GM21515 (cell line): Measurements from ENCODE around the gene SDR39U1.
A peak's percentile ranks its signal among the peaks of the same experiment; 100 is the strongest.
"Not testable (repeated sequence)": the region's sequence is repeated elsewhere in the genome, so short reads cannot be mapped to it uniquely, and the experiment has no call there.

Experiments used
- ATAC-seq: cut with Tn5 transposase; IDR thresholded peaks from one replicate; pipeline ENCODE4 v1.9.1; 2021; ENCODE audit not compliant: unreplicated experiment

Gene SDR39U1

GRCh38 chr14:24442240-24443052 is at the start of gene SDR39U1:
SDR39U1 (minus strand) TSS chr14:24442776; CDS start chr14:24442769, 7 bp downstream.
- ATAC-seq: peak; percentile 88

DNA sequence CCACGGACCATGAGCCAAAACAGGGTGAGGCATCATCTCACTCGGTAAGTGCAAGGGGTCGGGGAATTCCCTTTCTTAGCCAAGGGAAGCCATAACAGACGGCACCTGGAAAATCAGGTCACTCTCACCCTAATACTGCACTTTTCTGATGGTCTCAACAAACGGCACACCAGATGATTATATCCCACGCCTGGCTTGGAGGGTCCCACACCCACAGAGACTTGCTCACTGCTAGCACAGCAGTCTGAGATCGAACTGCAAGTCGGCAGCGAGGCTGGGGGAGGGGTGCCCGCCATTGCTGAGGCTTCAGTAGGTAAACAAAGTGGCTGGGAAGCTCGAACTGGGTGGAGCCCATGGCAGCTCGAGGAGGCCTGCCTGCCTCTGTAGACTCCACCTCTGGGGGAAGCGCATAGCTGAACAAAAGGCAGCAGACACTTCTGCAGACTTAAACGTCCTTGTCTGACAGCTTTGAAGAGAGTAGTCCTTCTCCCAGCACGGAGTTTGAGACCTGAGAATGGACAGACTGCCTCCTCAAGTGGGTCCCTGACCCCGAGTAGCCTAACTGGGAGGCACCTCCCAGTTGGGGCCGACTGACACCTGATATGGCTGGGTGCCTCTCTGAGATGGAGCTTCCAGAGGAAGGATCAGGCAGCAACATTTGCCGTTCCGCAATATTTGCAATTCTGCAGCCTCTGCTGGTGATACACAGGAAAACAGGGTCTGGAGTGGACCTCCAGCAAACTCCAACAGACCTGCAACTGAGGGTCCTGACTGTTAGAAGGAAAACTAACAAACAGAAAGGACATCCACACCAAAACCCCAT is 49.2 kb upstream of the SDR39U1 start:
- ATAC-seq: not testable (repeated sequence)

DNA sequence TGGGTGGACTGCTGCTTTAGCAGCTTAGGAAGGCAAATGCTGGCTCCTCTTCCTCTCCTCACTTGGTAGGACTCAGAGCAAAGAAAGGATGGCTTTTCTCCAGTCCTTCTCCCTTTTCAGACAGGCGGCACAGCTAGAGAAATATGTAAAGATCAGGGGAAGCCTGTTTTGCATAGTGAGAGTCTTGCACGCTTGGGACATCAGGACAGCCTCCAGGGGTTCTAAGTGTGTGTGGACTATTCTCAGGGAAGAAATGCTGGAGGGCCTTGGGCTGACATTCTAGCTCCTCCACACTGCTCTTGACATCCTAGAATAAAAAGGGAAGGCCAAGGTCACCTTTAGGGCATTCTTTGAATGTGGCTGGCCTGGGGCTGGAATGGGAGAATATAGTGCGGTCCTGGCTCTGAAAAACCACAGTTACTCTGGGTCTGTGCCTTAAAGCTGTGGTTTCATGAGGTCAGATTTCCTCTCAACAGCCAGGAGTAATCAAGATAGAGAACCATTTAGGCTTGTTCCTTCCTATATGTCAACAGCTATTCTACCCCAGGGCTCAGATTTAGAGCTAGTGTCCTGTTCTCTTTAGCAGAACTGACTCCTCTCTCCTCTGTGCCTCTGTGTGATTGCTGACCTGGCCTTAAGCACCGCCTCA is 41.2 kb upstream of the SDR39U1 start:
- no peak for ATAC-seq

DNA sequence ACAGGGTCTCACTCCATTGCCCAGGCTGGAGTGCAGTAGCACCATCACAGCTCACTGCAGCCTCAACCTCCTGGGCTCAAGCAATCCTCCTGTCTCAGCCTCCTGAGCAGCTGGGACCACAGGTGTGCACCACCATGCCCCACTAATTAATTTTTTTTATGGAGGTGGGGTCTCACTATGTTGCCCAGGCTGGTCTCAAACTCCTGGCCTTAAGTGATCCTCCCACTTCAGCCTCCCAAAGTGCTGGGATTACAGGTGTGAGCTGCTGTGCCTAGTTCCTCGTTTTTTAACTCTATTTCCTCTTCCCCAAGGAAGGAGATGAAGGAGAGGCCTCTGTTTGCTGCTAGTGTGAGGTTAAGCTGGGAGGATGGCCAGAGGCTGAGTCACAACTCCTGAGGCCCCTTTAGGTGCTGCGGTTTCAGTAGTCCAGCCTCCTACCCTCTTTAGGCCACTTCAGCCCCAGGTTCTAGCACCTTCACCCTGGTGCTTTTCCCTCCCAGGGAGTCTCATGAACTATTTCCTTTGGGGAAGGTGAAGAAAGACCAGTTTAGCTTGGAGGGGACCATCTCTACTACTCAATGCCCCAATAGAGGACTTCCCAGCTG is 40.2 kb upstream of the SDR39U1 start:
- not testable (repeated sequence) for ATAC-seq

GRCh38 chr14:24481622-24482324 is 39.2 kb upstream of the SDR39U1 start:
- no peak for ATAC-seq

GRCh38 chr14:24479999-24480398 is 37.4 kb upstream of the SDR39U1 start:
- not testable (repeated sequence) for ATAC-seq

- ATAC-seq: no peak
Observed at GRCh38 chr14:24475261-24475660, 32.7 kb upstream of the SDR39U1 start.

DNA sequence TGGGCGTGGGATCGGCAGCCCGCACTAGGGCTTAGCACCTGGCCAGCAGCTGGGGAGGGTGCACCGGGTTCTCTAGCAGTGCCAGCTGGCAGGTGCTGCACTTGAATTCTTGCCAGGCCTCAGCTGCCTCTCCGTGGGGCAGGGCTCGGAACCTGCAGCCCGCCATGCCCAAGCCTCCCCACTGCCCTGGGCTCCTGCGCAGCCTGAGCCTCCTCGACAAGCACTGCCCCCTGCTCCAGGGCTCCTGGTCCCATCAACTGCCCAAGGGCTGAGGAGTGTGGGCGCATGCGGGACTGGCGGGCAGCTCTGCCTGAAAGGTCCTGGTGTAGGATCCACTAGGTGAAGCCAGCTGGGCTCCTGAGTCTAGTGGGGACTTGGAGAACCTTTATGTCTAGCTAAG is 30.6 kb upstream of the SDR39U1 start:
- no peak for ATAC-seq

DNA sequence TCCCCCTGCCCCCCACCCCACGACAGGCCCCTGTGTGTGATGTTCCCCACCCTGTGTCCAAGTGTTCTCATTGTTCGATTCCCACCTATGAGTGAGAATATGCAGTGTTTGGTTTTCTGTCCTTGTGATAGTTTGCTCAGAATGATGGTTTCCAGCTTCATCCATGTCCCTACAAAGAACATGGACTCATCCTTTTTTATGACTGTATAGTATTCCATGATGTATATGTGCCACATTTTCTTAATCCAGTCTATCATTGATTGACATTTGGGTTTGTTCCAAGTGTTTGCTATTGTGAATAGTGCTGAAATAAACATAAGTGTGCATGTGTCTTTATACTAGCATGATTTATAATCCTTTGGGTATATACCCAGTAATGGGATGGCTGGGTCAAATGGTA is 27.9 kb upstream of the SDR39U1 start:
- ATAC-seq: not testable (repeated sequence)

- no peak for ATAC-seq
Observed at GRCh38 chr14:24465805-24466204, 23.2 kb upstream of the SDR39U1 start.

DNA sequence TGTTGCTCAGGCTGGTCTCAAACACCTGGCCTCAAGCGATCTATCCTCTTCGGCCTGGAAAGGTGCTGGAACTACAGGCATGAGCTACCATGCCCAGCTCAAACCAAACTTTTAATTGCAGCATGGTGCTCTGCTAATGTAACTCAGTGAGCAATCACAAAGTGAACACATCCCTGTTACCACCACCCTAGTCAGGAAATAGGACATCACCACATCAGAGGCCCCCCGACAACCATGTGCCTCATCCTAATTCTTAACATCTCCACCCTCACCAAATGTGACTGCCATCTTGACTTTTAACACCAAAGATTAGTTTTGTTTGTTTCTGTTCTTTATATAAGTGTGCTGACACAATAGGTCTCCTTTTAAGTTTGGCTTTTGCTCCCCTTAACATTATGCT is 22.8 kb upstream of the SDR39U1 start:
- no peak for ATAC-seq

DNA sequence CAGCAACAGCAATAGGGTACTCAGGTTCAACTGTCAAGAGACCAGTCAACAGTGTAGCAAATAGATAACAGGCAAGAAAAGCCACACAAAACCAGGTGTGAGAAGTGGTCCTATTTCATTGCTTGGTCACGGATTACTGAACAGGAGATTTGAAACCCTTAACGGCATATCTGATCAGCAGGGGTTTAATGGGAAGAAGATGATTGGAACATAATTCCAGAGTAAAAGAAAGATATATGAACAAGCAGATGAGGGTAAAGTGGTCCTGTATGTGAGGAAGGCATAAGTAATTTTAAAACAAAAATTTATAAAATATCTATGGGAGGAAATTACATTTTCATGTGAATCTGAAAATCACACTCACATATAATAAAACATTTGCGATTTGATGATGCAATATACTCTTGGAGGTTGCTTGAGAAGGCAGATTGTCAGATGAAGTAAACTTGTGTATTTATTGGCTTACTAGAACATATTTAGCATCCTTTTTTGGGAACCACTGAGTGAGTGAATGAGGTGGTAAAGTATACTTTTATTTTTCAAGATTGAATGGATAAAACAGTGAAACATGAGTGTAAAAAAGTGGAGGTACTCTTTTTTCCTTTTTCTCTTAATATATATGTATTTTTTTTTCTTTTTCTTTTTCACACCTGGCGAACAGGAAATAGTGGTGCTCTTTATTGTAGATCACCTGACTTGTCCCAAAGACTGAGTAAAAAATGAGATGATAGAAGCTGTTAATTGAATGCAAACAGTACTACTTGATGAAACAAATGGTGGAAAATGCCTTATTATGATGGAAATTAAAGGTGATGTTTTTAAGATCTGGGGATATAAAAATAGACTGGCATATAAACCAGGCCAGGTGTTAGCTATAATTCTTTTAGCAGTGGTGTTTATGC is 21.6 kb upstream of the SDR39U1 start:
- no peak for ATAC-seq

DNA sequence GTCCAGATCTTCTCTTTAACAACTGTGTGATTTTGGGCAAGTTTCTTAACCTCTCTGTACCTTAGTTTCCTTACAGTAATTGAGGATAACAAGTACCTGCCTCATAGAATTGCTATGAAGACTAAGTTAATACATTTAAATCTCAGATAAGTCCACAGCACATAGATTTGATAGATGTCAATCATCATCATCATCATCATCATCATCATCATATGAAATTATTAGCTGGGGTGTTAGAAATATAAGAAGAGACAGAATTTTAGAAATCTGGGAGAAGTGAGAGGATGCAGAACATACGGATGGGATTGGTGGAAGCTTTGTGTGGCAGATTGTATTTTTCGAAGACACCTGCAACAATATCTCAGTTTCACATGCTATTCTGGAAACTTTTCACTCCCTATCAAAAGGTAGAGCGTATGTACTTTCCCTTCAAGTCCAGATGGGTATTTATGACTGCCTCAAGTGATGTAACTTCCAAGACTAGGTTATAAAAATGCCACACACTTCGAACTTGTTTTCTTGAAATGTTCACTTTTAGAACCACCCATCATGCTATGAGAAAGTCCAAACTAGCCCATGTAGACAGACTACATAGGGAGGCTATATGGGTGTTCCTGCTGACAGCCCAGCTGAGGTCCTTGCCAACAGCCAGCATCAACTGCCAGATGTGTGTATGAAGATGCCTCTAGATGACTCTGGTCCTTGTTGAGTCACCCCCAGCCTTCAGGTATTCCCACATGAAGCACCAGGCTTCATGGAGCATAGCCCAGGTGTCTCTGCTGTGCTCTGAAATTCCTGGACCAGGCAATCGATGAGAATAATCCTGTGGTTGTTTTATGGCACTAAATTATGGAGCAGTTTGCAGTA is 20.7 kb upstream of the SDR39U1 start:
- no peak for ATAC-seq

- no peak for ATAC-seq
Observed at GRCh38 chr14:24461336-24461735, 18.8 kb upstream of the SDR39U1 start.

- ATAC-seq: no peak
Observed at GRCh38 chr14:24459331-24459730, 16.8 kb upstream of the SDR39U1 start.

DNA sequence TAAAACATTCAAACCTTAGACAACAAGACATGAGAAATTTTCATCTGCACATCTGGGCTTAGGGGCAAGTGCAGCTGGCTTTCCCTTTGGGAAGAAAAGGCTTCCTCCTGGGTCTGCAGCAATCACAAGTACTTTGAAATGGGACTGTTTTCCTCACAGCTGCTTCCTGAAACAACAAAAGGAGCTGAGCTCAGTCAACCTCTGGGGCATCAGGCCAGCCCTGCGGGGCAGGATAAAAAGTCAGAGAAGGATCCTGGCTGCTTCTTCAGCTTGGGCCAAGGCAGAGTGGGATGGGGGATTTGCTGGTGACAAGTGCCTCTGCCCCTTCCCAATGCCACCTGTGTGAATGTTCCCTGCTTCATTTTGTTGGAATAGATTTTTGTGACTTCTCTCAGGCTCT is 16.2 kb upstream of the SDR39U1 start:
- no peak for ATAC-seq

GRCh38 chr14:24456980-24457379 is 14.4 kb upstream of the SDR39U1 start:
- no peak for ATAC-seq

- not testable (repeated sequence) for ATAC-seq
Observed at GRCh38 chr14:24450828-24451227, 8.3 kb upstream of the SDR39U1 start.
